Natural killer cell (primary cell): ENCODE data around the gene GPC1. TPM values are rescaled to one million over a fixed set of nuclear protein-coding genes. Genes with fewer than 3 reads are reported as not detected.
A peak's percentile ranks its signal among the peaks of the same experiment; 100 is the strongest.

Experiments used
- ATAC-seq, 3 donors: fragments of 150-1000 bp in 2 of 3; fragments of 200-7000 bp in 1 of 3; cut with Tn5 transposase; 1 replicate in 1 of 3; 2 replicates in 2 of 3; pipeline ENCODE4 v1.10.0; 2021; ENCODE audit warnings: mild to moderate bottlenecking in 2 of 3, moderate library complexity in 2 of 3
- DNase-seq, 2 donors: peaks; one replicate each; pipeline versions ENCODE4 v3.0.0 to v3.0.0-alpha.2; 2013 to 2021; ENCODE audit warnings: mixed read lengths in 1 of 2
- H3K27ac ChIP-seq: one replicate; pipeline ENCODE4 v1.5.1; 2013; ENCODE audit warnings: mild to moderate bottlenecking, low read length
- H3K27me3 ChIP-seq: one replicate; pipeline ENCODE4 v1.6.1; 2013; ENCODE audit warnings: low read length; ENCODE audit not compliant: control insufficient read depth, insufficient read depth
- H3K36me3 ChIP-seq: one replicate; pipeline ENCODE4 v1.6.1; 2013; ENCODE audit warnings: low read length; ENCODE audit not compliant: control insufficient read depth, insufficient read depth
- H3K4me1 ChIP-seq: one replicate; pipeline ENCODE4 v1.6.1; 2013; ENCODE audit warnings: low read length; ENCODE audit not compliant: control insufficient read depth, insufficient read depth
- H3K4me3 ChIP-seq: one replicate; pipeline ENCODE4 v1.5.1; 2013; ENCODE audit warnings: low read length
- H3K9me3 ChIP-seq: one replicate; pipeline ENCODE4 v1.6.1; 2013; ENCODE audit warnings: low read length; ENCODE audit not compliant: control insufficient read depth, insufficient read depth
- H3K27ac Mint-ChIP-seq, 2 donors: one replicate each; pipeline ENCODE4 v1.8.0; 2022; ENCODE audit warnings: mild to moderate bottlenecking in 2 of 2, mixed read lengths in 2 of 2, moderate library complexity in 1 of 2
- H3K27me3 Mint-ChIP-seq, 2 donors: one replicate each; pipeline ENCODE4 v1.8.0; 2022; ENCODE audit warnings: low read depth in 2 of 2, mixed read lengths in 2 of 2
- H3K36me3 Mint-ChIP-seq: one replicate; pipeline ENCODE4 v1.8.0; 2022; ENCODE audit warnings: mixed read lengths
- H3K4me1 Mint-ChIP-seq, 2 donors: one replicate each; pipeline ENCODE4 v1.8.0; 2022; ENCODE audit warnings: mixed read lengths in 2 of 2
- H3K4me3 Mint-ChIP-seq: one replicate; pipeline ENCODE4 v1.8.0; 2022; ENCODE audit warnings: mild to moderate bottlenecking, moderate library complexity, mixed read lengths
- H3K9me3 Mint-ChIP-seq, 2 donors: one replicate each; pipeline ENCODE4 v1.8.0; 2022; ENCODE audit warnings: mixed read lengths in 2 of 2
- WGBS: methylation state at CpG from one replicate; pipeline ENCODE4 v1.1.7; 2013; ENCODE audit warnings: missing lambda C conversion rate; ENCODE audit not compliant: insufficient coverage; 5-methylcytosine and 5-hydroxymethylcytosine counted together
- intact Hi-C: fragments of 100-400 bp; cut with micrococcal nuclease; formaldehyde crosslinking; loops from one replicate; pipeline ENCODE4 v1.14.2; 2022
- total RNA-seq, 4 donors: library from RNA; stranded (reverse); fragments of 120-200 nt in 1 of 4; gene quantifications; one replicate each; pipeline versions ENCODE4 v1.2.3 to v1.2.4, GENCODE V29; 2013 to 2022
- TF ChIP-seq, protein P1 (sequence below): fragments of 200-600 bp; IDR thresholded peaks from one replicate; pipeline ENCODE4 v1.8.0; 2022; ENCODE audit warnings: antibody characterized with exemption

The GPC1 gene
- total RNA-seq, 3 donors from 2014 or later (not counting 1 experiment from before 2014, with no cell fraction given), result 0.79 to 1.4 (median 0.94) TPM

DNA sequence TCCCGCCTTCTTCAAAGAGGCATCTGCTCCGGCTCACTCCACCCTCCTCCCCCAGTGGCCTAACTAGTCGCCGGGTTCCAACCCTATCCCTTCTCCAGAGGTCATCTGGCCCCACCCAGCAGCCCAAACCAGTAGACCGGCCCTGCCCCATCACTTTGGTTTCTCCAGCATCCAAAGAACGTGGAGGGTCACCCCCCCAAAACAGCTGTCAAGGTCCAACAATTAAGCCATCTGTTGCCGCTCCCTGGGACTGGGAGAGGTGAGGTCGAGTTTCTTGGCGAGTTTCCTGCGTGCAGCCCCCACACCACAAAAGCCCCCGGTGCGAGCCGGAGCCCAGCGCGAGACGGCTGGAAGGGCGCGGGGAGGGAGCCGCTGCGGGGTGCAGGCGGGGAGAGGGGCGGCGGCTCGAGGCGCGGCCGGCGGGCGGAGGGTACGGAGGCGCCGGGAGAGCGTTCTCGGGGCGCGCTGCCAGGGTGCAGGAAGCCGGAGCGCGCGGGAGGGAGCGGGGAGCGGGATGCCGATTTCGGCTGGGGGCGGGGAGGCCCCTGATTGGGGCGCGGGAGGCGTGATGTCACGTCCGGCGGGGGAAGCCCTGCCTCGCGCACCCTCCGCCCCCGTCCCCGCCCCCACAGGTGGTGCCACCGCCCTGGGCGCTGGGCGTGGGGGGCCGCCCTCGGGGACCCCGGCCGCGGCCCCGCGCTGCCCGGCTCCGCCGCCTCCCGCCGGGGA, 571 bp upstream of the GPC1 start:
- Mint-ChIP-seq H3K27me3 (peaks cover 13 to 16% of the 10 kb centered on the region in 2 donors), H3K9me3 (no peaks in the 10 kb centered on the region), H3K4me3 (peak overlapping the region; percentile 86), H3K27ac (peak overlapping the region in 1 of 2 donors; percentile 13), H3K36me3 (no peaks in the 10 kb centered on the region), H3K4me1 (peaks cover 0 to 13% of the 10 kb centered on the region in 2 donors)
- intact Hi-C loops, result loop anchor here (5.0 kb wide), 1 partner anchor 283 kb away; no protein-coding TSS in a partner anchor
- Histone ChIP-seq H3K9me3 (no peaks in the 10 kb centered on the region), H3K27me3 (peaks cover 21% of the 10 kb centered on the region), H3K4me1 (peaks cover 17% of the 10 kb centered on the region), H3K36me3 (no peaks in the 10 kb centered on the region), H3K4me3 (peak overlapping the region; percentile 24), H3K27ac (no peak overlapping the region)
- DNase-seq (peak; percentile 67 to 92), ATAC-seq (peak; percentile 80 to 85 (median 84))
- TF ChIP-seq, protein P1, sequence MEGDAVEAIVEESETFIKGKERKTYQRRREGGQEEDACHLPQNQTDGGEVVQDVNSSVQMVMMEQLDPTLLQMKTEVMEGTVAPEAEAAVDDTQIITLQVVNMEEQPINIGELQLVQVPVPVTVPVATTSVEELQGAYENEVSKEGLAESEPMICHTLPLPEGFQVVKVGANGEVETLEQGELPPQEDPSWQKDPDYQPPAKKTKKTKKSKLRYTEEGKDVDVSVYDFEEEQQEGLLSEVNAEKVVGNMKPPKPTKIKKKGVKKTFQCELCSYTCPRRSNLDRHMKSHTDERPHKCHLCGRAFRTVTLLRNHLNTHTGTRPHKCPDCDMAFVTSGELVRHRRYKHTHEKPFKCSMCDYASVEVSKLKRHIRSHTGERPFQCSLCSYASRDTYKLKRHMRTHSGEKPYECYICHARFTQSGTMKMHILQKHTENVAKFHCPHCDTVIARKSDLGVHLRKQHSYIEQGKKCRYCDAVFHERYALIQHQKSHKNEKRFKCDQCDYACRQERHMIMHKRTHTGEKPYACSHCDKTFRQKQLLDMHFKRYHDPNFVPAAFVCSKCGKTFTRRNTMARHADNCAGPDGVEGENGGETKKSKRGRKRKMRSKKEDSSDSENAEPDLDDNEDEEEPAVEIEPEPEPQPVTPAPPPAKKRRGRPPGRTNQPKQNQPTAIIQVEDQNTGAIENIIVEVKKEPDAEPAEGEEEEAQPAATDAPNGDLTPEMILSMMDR, result no peak
- WGBS, result 2% methylated on average over 71 of the region's 71 CpGs

- H3K4me3 ChIP-seq, result no peak overlapping the region
- TF ChIP-seq, protein P1, result no peak
- ATAC-seq (no peak), DNase-seq (peak in 1 of 2 donors; percentile 27)
- no peaks in the 10 kb centered on the region for H3K36me3 ChIP-seq
- H3K27me3 Mint-ChIP-seq, result peaks cover 13 to 16% of the 10 kb centered on the region in 2 donors
- H3K9me3 Mint-ChIP-seq, result no peaks in the 10 kb centered on the region
- peaks cover 17% of the 10 kb centered on the region for H3K4me1 ChIP-seq
- H3K27ac Mint-ChIP-seq, result no peak overlapping the region
- WGBS, result 1% methylated on average over 88 of the region's 88 CpGs
- intact Hi-C loops, result loop anchor here (5.0 kb wide), 1 partner anchor 284 kb away; no protein-coding TSS in a partner anchor
- H3K27me3 ChIP-seq, result peaks cover 21% of the 10 kb centered on the region
- no peak overlapping the region for H3K27ac ChIP-seq
- peak overlapping the region; percentile 64 for H3K4me3 Mint-ChIP-seq
- H3K36me3 Mint-ChIP-seq, result no peaks in the 10 kb centered on the region
- no peaks in the 10 kb centered on the region for H3K9me3 ChIP-seq
- peaks cover 0 to 13% of the 10 kb centered on the region in 2 donors for H3K4me1 Mint-ChIP-seq
Observed at GRCh38 chr2:240435948-240436682, 652 bp downstream of the GPC1 start.

DNA sequence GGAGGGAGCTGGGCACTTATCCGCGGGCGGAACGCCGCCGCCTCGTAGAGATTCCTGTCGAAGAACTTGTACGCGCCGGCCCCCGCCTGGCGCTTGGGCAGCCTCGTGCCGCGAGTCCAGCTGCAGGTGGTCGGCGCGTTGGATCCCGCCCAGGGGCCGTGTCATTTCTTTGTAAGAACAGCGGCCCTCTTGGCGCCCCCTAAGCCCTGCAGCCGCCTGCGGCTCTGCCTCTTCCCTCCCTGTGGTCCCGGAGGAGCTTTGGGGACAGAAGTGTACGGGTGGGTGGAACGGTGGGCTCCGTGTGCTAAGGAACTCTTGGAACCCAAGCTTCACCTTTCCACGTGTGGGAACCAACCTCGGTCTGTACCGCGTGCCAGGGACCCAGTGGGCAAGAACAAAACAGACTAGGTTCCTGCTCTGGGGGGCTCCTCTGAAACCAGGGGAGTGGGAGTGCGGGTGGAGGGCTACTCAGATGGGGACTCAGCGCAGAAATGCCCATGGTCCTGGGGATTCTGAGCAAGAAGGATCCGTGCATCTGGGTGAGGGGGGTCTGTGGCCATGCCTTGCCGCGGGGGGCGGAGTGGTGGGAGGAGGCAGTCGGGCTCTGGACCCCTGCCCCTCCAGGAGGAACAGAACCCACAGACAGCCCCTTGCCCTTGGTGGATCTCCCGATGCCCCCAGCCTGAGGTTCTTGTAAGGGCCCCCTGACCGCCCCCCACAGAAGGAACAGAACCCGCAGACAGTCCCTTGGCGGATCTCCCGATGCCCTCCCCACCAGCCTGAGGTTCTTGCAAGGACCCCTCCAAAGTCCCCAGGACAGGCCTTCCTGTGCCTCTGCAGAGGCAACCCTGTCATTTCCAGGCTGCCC, 1.5 kb downstream of the GPC1 start:
- intact Hi-C loops, result loop anchor here (5.0 kb wide), 1 partner anchor 285 kb away; no protein-coding TSS in a partner anchor
- WGBS, result 25% methylated on average over 45 of the region's 45 CpGs
- H3K4me3 Mint-ChIP-seq, result peak overlapping the region; percentile 64
- Histone ChIP-seq H3K27ac (no peak overlapping the region), H3K9me3 (no peaks in the 10 kb centered on the region), H3K36me3 (no peaks in the 10 kb centered on the region), H3K27me3 (peaks cover 21% of the 10 kb centered on the region), H3K4me3 (no peak overlapping the region), H3K4me1 (peaks cover 17% of the 10 kb centered on the region)
- ATAC-seq (no peak), DNase-seq (no peak)
- no peak overlapping the region for H3K27ac Mint-ChIP-seq
- no peaks in the 10 kb centered on the region for H3K36me3 Mint-ChIP-seq
- H3K27me3 Mint-ChIP-seq, result peaks cover 11 to 16% of the 10 kb centered on the region in 2 donors
- peaks cover 0 to 13% of the 10 kb centered on the region in 2 donors for H3K4me1 Mint-ChIP-seq
- TF ChIP-seq, protein P1, result no peak
- H3K9me3 Mint-ChIP-seq, result no peaks in the 10 kb centered on the region
